Subcutaneous abdominal adipose tissue (tissue), 5 donors: ENCODE results near the gene ASCC3.
"Not testable (repeated sequence)": the region's sequence is repeated elsewhere in the genome, so short reads cannot be mapped to it uniquely, and the experiment has no call there.

Source experiments
- H3K27ac ChIP-seq: one replicate; pipeline ENCODE4 v1.7.0; 2013; ENCODE audit warnings: low read depth, mild to moderate bottlenecking, inconsistent platforms, low read length, moderate library complexity
- H3K27me3 ChIP-seq, 5 donors: one replicate each; pipeline ENCODE4 v1.7.0; 2013; ENCODE audit warnings: low read length in 5 of 5, inconsistent platforms in 1 of 5; ENCODE audit not compliant: control insufficient read depth in 5 of 5, insufficient read depth in 4 of 5
- H3K36me3 ChIP-seq, 5 donors: one replicate each; pipeline ENCODE4 v1.7.0; 2013; ENCODE audit warnings: low read length in 5 of 5; ENCODE audit not compliant: control insufficient read depth in 5 of 5, insufficient read depth in 5 of 5
- H3K4me1 ChIP-seq, 5 donors: one replicate each; pipeline ENCODE4 v1.7.0; 2013; ENCODE audit warnings: low read length in 5 of 5, mild to moderate bottlenecking in 3 of 5, moderate library complexity in 1 of 5; ENCODE audit not compliant: control insufficient read depth in 5 of 5, insufficient read depth in 5 of 5
- H3K4me3 ChIP-seq, 5 donors: one replicate each; pipeline ENCODE4 v1.7.0; 2013; ENCODE audit warnings: low read length in 5 of 5, low read depth in 1 of 5
- H3K9ac ChIP-seq, 5 donors: one replicate each; pipeline ENCODE4 v1.7.0; 2013; ENCODE audit warnings: low read length in 5 of 5, mild to moderate bottlenecking in 4 of 5, moderate library complexity in 3 of 5
- H3K9me3 ChIP-seq, 5 donors: one replicate each; pipeline ENCODE4 v1.7.0; 2013; ENCODE audit warnings: low read length in 5 of 5; ENCODE audit not compliant: control insufficient read depth in 5 of 5
- donor health status: healthy.
- donor health status: healthy.
- donor health status: healthy.
- donor health status: healthy.
- donor health status: healthy.

The ASCC3 gene

DNA sequence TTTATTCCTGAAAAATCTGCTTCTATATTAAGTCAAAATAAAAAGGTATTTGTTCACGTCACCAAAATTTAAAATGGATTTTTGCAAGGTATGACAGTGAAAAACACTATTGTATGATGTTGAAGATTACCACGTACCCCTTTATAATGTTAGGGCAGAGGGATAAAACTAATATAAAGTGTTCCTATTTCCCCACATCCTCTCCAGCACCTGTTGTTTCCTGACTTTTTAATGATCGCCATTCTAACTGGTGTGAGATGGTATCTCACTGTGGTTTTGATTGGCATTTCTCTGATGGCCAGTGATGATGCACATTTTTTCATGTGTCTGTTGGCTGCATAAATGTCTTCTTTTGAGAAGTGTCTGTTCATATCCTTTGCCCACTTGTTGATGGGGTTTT is 240.0 kb downstream of the ASCC3 start:
- not testable (repeated sequence) for H3K27ac ChIP-seq, H3K4me1 ChIP-seq, H3K4me3 ChIP-seq, H3K9ac ChIP-seq, H3K27me3 ChIP-seq, H3K9me3 ChIP-seq
- H3K36me3 ChIP-seq, result peaks cover 22 to 53% (median 26%) of the 10 kb centered on the region in 5 donors

DNA sequence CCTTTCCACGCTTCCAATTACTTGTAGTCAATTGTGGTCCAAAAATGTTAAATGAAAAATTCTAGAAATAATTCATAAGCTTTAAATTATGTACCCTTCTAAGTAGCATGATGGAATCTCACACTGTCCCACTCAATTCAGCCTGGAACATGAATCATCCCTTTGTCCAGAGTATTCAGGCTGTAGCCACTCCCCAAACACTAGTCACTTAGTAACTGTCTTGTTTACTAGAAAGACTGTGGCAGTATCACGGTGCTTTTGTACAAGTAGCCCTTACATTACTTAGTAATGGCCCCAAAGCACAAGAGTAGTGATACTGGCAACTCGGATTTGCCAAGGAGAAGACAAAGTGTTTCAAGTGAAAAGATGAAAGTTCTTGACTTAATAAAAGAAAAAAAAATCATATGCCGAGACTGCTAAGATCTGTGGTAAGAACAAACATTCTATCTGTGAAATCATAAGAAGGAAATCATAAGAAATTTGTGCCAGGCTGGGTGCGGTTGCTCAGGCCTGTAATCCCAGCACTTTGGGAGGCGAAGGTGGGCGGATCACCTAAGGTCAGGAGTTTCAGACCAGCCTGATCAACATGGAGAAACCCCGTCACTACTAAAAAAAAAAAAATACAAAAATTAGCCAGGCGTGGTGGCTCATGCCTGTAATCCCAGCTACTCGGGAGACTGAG is 247.9 kb downstream of the ASCC3 start:
- H3K9me3 ChIP-seq, result no peaks in the 10 kb centered on the region
- no peaks in the 10 kb centered on the region for H3K27me3 ChIP-seq
- peaks cover 10 to 29% (median 19%) of the 10 kb centered on the region in 5 donors for H3K36me3 ChIP-seq
- H3K4me3 ChIP-seq, result no peak overlapping the region
- no peak overlapping the region for H3K27ac ChIP-seq
- no peaks in the 10 kb centered on the region for H3K4me1 ChIP-seq
- H3K9ac ChIP-seq, result no peak overlapping the region

DNA sequence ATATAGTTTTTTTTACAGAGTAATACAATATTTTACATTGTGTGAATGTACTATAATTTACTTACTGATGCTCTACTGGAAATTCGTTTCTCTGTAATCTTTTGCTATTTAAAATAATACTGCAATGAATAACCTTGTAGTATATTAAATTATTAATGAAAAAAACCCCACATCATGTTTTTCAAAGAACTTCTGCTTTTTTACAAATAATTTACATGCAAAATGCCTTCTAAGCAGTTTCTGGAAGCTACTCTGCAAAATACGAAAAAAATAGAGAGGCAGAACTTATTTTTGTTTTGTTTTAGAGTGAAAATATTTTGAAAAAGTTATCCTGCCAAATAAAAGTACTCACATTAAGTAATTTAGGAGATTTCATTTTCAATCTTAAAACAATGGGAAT is 250.6 kb downstream of the ASCC3 start:
- Histone ChIP-seq H3K9me3 (no peaks in the 10 kb centered on the region), H3K27me3 (no peaks in the 10 kb centered on the region), H3K36me3 (peaks cover 3 to 17% (median 7%) of the 10 kb centered on the region in 5 donors), H3K4me1 (no peaks in the 10 kb centered on the region), H3K9ac (no peak overlapping the region), H3K4me3 (no peak overlapping the region), H3K27ac (no peak overlapping the region)

DNA sequence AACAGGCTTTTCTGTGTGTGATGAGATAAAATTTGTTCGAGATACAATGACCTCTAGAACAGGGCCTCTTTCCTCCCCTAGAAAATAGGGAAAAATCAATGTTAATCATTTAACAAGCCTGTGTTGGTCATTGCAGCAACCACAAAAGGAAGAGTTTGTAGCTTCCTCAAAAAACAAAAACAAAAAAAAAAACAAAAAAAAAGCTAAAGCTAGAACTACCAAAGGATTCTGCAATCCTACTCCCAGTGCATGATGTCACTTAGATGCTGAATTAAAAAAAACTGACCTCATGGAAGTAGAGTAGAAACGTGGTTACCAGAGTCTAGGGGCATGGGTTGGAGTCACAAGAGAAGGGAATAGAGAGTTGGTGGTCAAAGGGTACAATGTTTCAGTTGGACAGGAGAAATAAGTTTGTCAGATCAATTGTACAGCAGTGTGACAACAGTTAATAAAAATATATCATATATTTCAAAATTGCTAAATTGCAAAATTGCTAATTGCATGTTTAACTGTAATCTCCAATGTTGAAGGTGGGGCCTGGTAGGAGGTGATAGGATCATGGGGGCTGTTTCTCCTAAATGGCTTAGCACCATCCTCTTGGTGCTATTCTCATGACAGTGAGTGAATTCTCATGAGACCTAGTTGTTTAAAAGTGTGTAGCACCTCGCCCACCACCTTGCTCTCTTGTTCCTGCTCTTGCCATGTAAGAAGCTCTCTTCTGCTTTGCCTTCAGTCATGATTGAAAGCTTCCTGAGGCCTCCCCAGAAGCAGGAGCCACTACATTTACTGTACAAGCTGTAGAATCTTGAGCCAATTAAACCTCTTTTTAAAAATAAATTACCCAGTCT is 253.0 kb downstream of the ASCC3 start:
- no peaks in the 10 kb centered on the region for H3K27me3 ChIP-seq
- H3K9me3 ChIP-seq, result no peaks in the 10 kb centered on the region
- no peak overlapping the region for H3K4me3 ChIP-seq
- peaks cover 4 to 20% (median 13%) of the 10 kb centered on the region in 5 donors for H3K36me3 ChIP-seq
- no peak overlapping the region for H3K27ac ChIP-seq
- no peaks in the 10 kb centered on the region for H3K4me1 ChIP-seq
- no peak overlapping the region for H3K9ac ChIP-seq

DNA sequence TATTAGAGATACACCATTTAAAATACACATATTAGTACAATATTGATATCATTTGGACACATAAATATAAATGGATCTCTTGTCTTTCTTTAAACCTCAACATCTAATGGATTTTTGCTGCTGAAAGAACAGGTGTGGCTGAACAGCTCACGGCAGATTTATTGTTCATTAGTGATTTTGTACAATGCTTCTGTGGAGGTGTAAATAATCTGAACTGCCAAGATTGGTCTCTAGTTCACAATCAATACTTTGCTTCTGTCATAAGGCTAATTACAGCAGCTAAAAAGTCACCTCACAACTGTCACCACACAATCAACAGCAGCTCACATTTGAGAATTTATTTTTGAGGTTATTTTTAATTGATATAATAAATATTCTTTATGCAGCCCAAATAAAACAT is 254.4 kb downstream of the ASCC3 start:
- H3K4me1 ChIP-seq, result no peaks in the 10 kb centered on the region
- no peak overlapping the region for H3K4me3 ChIP-seq
- H3K36me3 ChIP-seq, result peaks cover 4 to 20% (median 13%) of the 10 kb centered on the region in 5 donors
- no peak overlapping the region for H3K9ac ChIP-seq
- H3K27me3 ChIP-seq, result no peaks in the 10 kb centered on the region
- peaks cover 0 to 3% (median 0%) of the 10 kb centered on the region in 5 donors for H3K9me3 ChIP-seq
- no peak overlapping the region for H3K27ac ChIP-seq

DNA sequence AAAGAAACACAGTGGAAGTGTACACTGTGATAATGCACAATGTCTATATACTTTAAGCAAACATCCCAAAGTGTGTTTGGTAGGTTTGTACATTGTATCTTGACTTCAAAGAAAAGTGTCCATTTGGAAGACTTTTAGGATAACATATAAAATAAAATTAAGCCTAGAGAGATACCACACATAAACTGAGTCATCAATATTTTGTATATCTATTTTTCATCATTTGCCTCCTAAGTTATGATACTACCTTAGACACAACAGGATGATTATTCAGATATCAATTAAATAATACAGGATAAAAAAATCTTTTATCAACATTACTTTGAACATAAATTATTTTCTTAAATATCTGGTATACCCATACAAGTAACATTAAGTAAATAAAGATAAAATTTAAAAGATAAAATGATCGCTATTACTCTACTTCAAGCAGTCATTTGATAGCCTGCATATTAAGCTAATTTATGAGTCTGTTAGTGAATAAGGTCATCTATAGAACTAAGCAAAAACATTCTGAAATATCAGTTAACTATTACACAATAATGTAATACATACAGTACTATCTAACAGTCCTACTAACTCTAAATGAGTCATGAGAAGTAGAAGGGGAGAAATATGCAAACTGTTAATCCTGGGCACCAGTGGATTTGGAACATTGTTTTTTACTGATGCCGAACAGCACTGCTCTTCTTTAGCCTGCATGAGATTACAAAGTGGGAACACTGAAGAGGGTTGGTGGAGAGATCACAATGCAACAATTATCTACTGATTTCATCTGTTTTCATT is 258.0 kb downstream of the ASCC3 start:
- no peak overlapping the region for H3K4me3 ChIP-seq
- H3K36me3 ChIP-seq, result peaks cover 4 to 35% (median 15%) of the 10 kb centered on the region in 5 donors
- H3K27me3 ChIP-seq, result no peaks in the 10 kb centered on the region
- no peak overlapping the region for H3K27ac ChIP-seq
- no peaks in the 10 kb centered on the region for H3K4me1 ChIP-seq
- peaks cover 0 to 7% (median 0%) of the 10 kb centered on the region in 5 donors for H3K9me3 ChIP-seq
- H3K9ac ChIP-seq, result no peak overlapping the region

DNA sequence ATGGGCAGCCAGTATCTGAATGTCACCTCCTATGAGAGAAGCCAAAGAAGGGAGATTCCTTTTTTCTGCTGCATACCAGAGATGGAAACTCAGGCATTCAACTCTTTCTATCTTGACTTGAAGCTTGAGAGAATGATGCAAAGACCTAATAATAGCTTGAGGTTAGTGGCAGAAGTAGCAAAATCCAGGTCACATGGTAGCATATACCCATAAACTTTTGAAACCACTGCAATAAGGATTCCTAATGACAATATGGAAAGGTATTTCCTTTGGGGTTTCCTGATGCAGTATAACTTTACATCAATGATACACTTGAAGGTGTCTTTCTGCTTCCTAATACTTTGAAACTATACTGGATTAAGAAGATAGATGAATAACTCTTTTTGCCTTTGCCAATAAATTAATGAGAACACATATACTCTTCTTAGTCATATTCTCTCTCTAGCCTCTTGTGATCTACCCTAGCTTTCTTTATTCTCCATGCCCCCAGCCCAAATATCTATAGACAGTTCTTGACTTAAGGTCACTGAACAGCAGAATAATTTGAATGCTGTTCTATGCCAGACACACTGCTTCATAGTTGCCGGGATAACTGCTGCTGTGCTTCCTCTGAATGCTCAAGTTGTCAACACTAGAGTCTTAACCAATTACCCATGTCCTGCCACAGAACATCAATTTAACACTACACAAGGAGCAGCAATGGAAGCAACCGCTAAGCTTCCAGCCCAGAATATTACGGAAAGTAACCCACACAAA is 260.9 kb downstream of the ASCC3 start:
- H3K9ac ChIP-seq, result no peak overlapping the region
- H3K4me3 ChIP-seq, result no peak overlapping the region
- no peak overlapping the region for H3K27ac ChIP-seq
- peaks cover 0 to 19% (median 10%) of the 10 kb centered on the region in 5 donors for H3K36me3 ChIP-seq
- no peaks in the 10 kb centered on the region for H3K4me1 ChIP-seq
- no peaks in the 10 kb centered on the region for H3K27me3 ChIP-seq
- peaks cover 0 to 7% (median 0%) of the 10 kb centered on the region in 5 donors for H3K9me3 ChIP-seq

DNA sequence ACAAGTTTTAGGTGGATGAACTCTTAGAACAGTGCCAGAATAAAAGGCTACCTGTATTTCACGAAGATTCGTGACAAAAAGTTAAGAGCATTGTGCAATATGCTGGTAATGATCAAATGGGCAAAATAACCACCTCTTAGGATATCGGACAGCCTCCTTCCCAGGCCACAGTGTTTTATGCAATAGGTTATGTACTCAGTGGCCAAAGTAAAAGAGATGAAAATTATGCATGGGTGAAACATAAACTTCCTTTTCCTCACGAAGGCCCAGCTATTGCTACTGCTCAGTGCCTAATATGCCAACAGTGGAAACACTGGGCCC is 262.8 kb downstream of the ASCC3 start:
- Histone ChIP-seq H3K27me3 (no peaks in the 10 kb centered on the region), H3K4me1 (no peaks in the 10 kb centered on the region), H3K36me3 (peaks cover 0 to 15% (median 7%) of the 10 kb centered on the region in 5 donors), H3K4me3 (no peak overlapping the region), H3K9ac (no peak overlapping the region), H3K9me3 (peaks cover 0 to 7% (median 0%) of the 10 kb centered on the region in 5 donors), H3K27ac (no peak overlapping the region)

DNA sequence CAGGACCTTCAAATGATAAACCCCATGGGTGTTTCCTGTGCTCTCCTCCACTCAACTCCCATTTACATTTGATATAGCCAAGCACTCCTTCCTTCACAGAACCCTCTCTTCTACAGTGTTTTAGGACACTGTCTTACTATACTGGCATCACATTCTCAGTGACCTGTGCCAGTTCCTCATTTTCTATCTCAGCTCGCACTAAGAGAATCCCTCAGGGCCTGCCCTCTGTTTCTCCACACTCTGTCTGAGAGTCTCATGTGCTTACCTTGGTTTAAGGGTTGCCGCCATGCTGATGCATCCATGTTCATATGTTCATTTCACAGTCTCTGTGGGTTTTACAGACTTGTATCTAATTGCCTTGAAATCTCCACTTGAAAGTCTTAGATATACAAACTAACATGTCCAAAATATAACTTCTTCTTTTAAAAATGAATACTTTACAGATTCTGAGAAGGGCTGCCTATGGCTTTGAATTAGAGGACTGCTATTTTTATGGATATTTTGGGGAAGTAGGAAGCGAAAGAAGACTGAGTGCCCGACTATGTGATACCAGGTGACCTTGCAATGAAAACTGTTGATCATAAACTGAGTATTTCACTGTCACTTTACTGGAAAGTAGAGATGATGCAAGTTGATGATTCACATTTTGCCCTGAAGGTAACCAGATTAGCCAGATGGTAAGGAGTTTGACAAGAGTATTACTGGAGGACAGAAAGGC is 263.3 kb downstream of the ASCC3 start:
- Histone ChIP-seq H3K4me3 (no peak overlapping the region), H3K9ac (no peak overlapping the region), H3K27me3 (no peaks in the 10 kb centered on the region), H3K4me1 (no peaks in the 10 kb centered on the region), H3K9me3 (peaks cover 0 to 7% (median 0%) of the 10 kb centered on the region in 5 donors), H3K36me3 (peaks cover 0 to 15% (median 7%) of the 10 kb centered on the region in 5 donors), H3K27ac (no peak overlapping the region)
